SK-N-MC (cell line): ENCODE data around the gene ANKRD13D.

Experiments
- EZH2 ChIP-seq: fragments of 200-600 bp; sonication (generic); IDR thresholded peaks from one replicate; pipeline ENCODE4 v1.6.1; 2017; ENCODE audit warnings: antibody characterized with exemption
- FOXP2 ChIP-seq: optimal IDR thresholded peaks from 2 replicates; pipeline ENCODE3; 2011; ENCODE audit warnings: mild to moderate bottlenecking, moderate library complexity; ENCODE audit not compliant: insufficient read depth; ENCODE audit errors: extremely low read length, control extremely low read depth
- POLR2AphosphoS5 ChIP-seq: IDR thresholded peaks from 2 replicates; pipeline ENCODE4 v1.6.1; 2012; ENCODE audit warnings: mild to moderate bottlenecking, low read depth, low read length, borderline replicate concordance

DNA sequence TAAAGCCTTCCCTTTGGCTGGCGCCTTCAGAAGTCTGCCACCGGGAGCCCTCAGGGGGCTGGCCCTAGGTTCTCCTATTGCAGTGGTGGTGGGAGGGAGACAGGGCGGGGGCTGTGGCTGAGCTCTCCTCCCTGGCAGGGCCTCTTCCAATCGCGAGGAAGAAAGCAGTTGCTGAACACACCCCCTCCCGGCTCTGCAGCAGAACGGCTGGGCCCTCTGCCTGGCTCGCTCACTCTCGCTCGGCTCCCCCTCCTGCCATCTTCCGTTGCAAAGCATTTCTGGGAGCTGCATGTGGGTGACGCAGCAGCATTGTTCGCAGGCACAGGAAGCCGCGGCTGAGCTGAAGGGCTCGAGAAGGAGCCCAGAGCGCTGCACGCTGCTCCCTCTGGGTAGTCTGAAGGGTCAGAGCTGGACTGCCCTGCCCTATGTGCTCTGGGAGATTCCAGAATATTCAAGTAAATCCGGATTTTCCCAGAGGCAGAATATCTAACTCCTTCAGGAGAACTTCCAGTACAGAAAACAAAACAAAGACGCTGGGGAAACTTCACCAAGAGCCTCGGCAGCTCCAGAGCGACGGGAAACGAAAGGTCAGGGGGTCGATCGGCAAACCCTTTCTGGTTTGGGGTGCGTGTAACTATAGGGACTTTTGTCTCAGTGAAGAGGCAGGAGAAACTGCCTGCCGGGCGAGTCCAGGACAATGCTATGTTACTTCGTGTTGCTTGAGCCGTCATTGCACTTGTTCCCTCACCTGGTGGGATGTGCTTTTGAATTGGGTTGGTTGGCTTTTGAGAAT is 49.1 kb upstream of the ANKRD13D start:
- TF ChIP-seq EZH2 (no peak), POLR2AphosphoS5 (peak; percentile 99), FOXP2 (peak; percentile 73)
